ENCODE measurements around the gene FGR. TPM values are rescaled to one million over a fixed set of nuclear protein-coding genes. Genes with fewer than 3 reads are reported as not detected.

Gene FGR
- total and polyA plus RNA-seq, 8 donors = 3.1 to 126 (median 4.7) TPM

DNA sequence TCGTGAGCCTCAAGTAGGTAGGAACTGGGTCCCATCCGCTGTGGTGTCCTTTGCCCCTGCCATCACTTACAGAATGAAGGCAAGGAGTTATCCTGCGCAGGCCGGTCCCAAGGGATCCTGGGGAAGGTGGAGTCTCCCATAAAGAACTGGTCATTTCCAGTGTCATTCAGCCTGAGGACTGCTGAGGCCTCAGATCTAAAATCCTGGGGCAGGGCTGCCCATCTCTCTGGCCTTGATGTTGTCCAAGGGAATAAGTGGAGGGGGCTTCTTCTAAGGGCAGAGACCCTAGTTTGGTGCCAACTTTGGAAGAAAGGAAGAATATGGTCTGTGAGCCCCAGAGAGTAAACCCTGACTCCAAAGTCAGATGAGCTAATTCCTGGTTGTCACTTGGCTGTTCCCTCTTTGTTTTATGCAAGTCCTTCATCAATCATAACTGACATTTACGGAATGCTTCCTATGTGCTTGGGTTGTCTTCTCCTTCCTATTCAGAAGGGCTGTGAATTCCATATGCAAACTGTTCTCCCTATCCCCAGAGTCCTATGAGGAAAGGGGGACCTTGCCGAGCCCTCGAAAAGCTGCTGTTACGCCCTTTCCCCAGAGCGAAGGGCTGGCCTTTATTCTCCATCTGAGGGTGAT, 30.1 kb upstream of the FGR start:
- intact Hi-C loops (cut with DNase I) = loop anchor here in 1 of 2 donors (10.0 kb wide), 1 partner anchor 260 kb away; no protein-coding TSS in a partner anchor
- Histone ChIP-seq H3K36me3 (peaks cover 0 to 32% of the 10 kb centered on the region in 2 donors), H3K27me3 (no peaks in the 10 kb centered on the region), H3K4me1 (peaks cover 5 to 60% of the 10 kb centered on the region in 2 donors), H3K27ac (no peak overlapping the region), H3K4me3 (no peak overlapping the region), H3K9me3 (no peaks in the 10 kb centered on the region)
- no peak for ATAC-seq
- DNase-seq = no peak
- TF ChIP-seq, protein P1, sequence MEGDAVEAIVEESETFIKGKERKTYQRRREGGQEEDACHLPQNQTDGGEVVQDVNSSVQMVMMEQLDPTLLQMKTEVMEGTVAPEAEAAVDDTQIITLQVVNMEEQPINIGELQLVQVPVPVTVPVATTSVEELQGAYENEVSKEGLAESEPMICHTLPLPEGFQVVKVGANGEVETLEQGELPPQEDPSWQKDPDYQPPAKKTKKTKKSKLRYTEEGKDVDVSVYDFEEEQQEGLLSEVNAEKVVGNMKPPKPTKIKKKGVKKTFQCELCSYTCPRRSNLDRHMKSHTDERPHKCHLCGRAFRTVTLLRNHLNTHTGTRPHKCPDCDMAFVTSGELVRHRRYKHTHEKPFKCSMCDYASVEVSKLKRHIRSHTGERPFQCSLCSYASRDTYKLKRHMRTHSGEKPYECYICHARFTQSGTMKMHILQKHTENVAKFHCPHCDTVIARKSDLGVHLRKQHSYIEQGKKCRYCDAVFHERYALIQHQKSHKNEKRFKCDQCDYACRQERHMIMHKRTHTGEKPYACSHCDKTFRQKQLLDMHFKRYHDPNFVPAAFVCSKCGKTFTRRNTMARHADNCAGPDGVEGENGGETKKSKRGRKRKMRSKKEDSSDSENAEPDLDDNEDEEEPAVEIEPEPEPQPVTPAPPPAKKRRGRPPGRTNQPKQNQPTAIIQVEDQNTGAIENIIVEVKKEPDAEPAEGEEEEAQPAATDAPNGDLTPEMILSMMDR (IDR thresholded peaks at IDR 0.05) = no peak

DNA sequence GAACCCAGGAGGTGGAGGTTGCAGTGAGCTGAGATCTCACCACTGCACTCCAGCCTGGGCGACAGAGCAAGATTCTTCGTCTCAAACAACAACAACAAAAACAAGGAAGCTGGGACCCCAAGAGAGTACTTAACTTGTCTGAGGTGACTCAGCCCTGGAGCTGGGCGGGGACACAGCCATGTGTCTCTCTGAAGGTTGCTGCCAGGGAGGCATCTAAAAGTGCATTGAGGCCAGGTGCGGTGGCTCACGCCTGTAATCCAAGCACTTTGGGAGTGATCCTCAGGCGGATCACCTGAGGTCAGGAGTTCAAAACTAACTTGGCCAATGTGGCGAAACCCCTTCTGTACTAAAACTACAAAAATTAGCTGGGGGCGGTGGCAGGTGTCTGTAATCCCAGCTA, 29.3 kb upstream of the FGR start:
- intact Hi-C loops (cut with DNase I) = loop anchor here (5.0 to 10.0 kb wide), 2 partner anchors 57 to 259 kb away; no protein-coding TSS in a partner anchor
- Histone ChIP-seq H3K27ac (no peak overlapping the region), H3K36me3 (peaks cover 0 to 32% of the 10 kb centered on the region in 2 donors), H3K4me1 (peaks cover 5 to 58% of the 10 kb centered on the region in 2 donors), H3K4me3 (no peak overlapping the region), H3K27me3 (no peaks in the 10 kb centered on the region), H3K9me3 (no peaks in the 10 kb centered on the region)
- peak in 1 of 4 donors; percentile 65 for DNase-seq
- ATAC-seq = no peak
- TF ChIP-seq, protein P1 (IDR thresholded peaks at IDR 0.05) = no peak

DNA sequence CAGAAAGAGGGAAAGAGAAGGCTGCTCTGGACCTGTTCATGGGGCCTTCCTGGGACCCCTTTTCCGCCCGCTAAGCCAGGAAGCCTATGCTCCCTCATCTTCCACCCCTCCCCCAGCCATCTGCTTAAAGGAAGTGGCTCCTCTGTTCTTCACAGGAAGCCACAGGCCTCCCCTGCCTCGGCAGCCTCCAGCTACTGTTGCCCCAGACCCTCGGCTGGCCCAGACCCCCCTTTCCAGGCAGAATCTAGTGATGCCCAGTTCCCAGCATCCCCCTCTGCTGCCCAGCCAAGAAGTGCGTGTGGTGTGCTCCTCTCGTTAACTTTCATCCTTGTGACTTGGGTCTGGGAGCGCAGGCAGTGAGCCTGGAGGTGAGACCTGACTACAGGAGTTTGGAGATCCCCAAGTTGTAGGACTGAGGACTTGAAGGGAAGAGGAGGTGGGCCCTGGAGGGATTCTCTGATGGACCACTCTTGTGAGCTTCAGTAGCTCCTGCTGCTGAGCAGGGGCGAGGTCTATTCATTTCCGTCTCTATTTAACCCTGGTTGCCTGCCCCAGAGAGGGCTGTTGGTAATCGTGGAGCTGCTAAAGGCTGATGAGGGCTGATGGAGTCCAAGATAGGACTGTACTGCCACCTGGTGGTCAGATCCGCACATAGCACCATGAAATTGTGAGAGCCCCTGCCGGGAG, 27.9 kb upstream of the FGR start:
- peak; percentile 79 to 86 (median 80) for DNase-seq
- H3K9me3 ChIP-seq = no peaks in the 10 kb centered on the region
- TF ChIP-seq, protein P1 (IDR thresholded peaks at IDR 0.05) = peak; percentile 85 to 87
- peak; percentile 87 for ATAC-seq
- H3K36me3 ChIP-seq = peaks cover 0 to 24% of the 10 kb centered on the region in 2 donors
- H3K4me1 ChIP-seq = peaks cover 5 to 58% of the 10 kb centered on the region in 2 donors
- intact Hi-C loops (cut with DNase I) = loop anchor here (2.0 to 10.0 kb wide), 3 partner anchors 52 to 258 kb away; no protein-coding TSS in a partner anchor
- no peaks in the 10 kb centered on the region for H3K27me3 ChIP-seq
- peak overlapping the region; percentile 44 to 83 for H3K27ac ChIP-seq
- no peak overlapping the region for H3K4me3 ChIP-seq

DNA sequence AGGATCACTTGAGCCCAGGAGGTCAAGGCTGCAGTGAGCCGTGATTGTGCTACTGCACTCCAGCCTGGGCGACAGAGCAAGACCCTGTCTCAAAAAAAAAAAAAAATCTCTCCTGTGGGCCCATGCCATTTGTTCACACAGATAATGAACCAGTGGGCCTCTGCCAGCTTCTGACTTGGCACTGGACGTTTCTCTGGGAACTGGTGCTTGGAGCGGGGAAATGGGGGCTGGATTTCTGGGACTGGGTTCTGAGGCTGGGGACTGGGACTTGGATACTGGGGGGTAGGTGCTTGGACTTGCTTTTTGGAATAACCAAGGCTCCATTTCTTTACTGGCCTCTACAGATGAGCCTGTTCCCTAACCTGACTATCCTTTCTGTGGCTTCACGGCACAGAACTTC, 27.3 kb upstream of the FGR start:
- Histone ChIP-seq H3K4me1 (peaks cover 5 to 55% of the 10 kb centered on the region in 2 donors), H3K4me3 (no peak overlapping the region), H3K9me3 (no peaks in the 10 kb centered on the region), H3K36me3 (peaks cover 0 to 19% of the 10 kb centered on the region in 2 donors), H3K27ac (peak overlapping the region; percentile 44 to 83), H3K27me3 (no peaks in the 10 kb centered on the region)
- peak in 1 of 4 donors; percentile 3 for DNase-seq
- intact Hi-C loops (cut with DNase I) = loop anchor here (2.0 to 10.0 kb wide), 3 partner anchors 51 to 257 kb away; no protein-coding TSS in a partner anchor
- ATAC-seq = no peak
- TF ChIP-seq, protein P1 (IDR thresholded peaks at IDR 0.05) = no peak
